ENCODE results near the gene SERPINA1.

SERPINA1 gene

GRCh38 chr14:94345344-94346064, 42.9 kb downstream of the SERPINA1 start:
- DNase-seq: peak; percentile 72

- no peak for DNase-seq
Observed at GRCh38 chr14:94344389-94344788, 44.0 kb downstream of the SERPINA1 start.

GRCh38 chr14:94343238-94344005, 45.0 kb downstream of the SERPINA1 start:
- DNase-seq: no peak

GRCh38 chr14:94342334-94342934, 46.0 kb downstream of the SERPINA1 start:
- peak; percentile 97 for DNase-seq

- DNase-seq: no peak
Observed at GRCh38 chr14:94341656-94342333, 46.6 kb downstream of the SERPINA1 start.

- DNase-seq: no peak
Observed at GRCh38 chr14:94340533-94340932, 47.9 kb downstream of the SERPINA1 start.

- no peak for DNase-seq
Observed at GRCh38 chr14:94338023-94338422, 50.4 kb downstream of the SERPINA1 start.

GRCh38 chr14:94337274-94337673, 51.1 kb downstream of the SERPINA1 start:
- no peak for DNase-seq

- DNase-seq: no peak
Observed at GRCh38 chr14:94334872-94335271, 53.5 kb downstream of the SERPINA1 start.

- DNase-seq: no peak
Observed at GRCh38 chr14:94332587-94332986, 55.8 kb downstream of the SERPINA1 start.

- DNase-seq: no peak
Observed at GRCh38 chr14:94332063-94332583, 56.3 kb downstream of the SERPINA1 start.

- no peak for DNase-seq
Observed at GRCh38 chr14:94331462-94331861, 56.9 kb downstream of the SERPINA1 start.

- DNase-seq: no peak
Observed at GRCh38 chr14:94330857-94331256, 57.5 kb downstream of the SERPINA1 start.

GRCh38 chr14:94330432-94330831, 58.0 kb downstream of the SERPINA1 start:
- DNase-seq: no peak

GRCh38 chr14:94329857-94330256, 58.5 kb downstream of the SERPINA1 start:
- DNase-seq: no peak

- peak; percentile 79 for DNase-seq
Observed at GRCh38 chr14:94328196-94328595, 60.2 kb downstream of the SERPINA1 start.
